ENCODE results near the gene PCSK4. TPM values are rescaled to one million over a fixed set of nuclear protein-coding genes. Genes with fewer than 3 reads are reported as not detected.

PCSK4 gene
- total RNA-seq, 1 donor from 2014 or later = 3.2 TPM

- Mint-ChIP-seq H3K9me3 (ENCODE audit: unreplicated experiment) (no peaks in the 10 kb centered on the region), H3K36me3 (ENCODE audit: unreplicated experiment) (no peaks in the 10 kb centered on the region), H3K27ac (ENCODE audit: unreplicated experiment) (no peak overlapping the region), H3K4me3 (ENCODE audit: unreplicated experiment) (no peak overlapping the region), H3K27me3 (ENCODE audit: unreplicated experiment) (peaks cover 15% of the 10 kb centered on the region), H3K4me1 (ENCODE audit: unreplicated experiment) (peaks cover 2% of the 10 kb centered on the region)
- no peak for DNase-seq (ENCODE audit: extremely low spot score, unreplicated experiment)
- TF ChIP-seq, protein P1, sequence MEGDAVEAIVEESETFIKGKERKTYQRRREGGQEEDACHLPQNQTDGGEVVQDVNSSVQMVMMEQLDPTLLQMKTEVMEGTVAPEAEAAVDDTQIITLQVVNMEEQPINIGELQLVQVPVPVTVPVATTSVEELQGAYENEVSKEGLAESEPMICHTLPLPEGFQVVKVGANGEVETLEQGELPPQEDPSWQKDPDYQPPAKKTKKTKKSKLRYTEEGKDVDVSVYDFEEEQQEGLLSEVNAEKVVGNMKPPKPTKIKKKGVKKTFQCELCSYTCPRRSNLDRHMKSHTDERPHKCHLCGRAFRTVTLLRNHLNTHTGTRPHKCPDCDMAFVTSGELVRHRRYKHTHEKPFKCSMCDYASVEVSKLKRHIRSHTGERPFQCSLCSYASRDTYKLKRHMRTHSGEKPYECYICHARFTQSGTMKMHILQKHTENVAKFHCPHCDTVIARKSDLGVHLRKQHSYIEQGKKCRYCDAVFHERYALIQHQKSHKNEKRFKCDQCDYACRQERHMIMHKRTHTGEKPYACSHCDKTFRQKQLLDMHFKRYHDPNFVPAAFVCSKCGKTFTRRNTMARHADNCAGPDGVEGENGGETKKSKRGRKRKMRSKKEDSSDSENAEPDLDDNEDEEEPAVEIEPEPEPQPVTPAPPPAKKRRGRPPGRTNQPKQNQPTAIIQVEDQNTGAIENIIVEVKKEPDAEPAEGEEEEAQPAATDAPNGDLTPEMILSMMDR (IDR thresholded peaks at IDR 0.05) = no peak
Measured at GRCh38 chr19:1456121-1456900, 33.8 kb downstream of the PCSK4 start.

DNA sequence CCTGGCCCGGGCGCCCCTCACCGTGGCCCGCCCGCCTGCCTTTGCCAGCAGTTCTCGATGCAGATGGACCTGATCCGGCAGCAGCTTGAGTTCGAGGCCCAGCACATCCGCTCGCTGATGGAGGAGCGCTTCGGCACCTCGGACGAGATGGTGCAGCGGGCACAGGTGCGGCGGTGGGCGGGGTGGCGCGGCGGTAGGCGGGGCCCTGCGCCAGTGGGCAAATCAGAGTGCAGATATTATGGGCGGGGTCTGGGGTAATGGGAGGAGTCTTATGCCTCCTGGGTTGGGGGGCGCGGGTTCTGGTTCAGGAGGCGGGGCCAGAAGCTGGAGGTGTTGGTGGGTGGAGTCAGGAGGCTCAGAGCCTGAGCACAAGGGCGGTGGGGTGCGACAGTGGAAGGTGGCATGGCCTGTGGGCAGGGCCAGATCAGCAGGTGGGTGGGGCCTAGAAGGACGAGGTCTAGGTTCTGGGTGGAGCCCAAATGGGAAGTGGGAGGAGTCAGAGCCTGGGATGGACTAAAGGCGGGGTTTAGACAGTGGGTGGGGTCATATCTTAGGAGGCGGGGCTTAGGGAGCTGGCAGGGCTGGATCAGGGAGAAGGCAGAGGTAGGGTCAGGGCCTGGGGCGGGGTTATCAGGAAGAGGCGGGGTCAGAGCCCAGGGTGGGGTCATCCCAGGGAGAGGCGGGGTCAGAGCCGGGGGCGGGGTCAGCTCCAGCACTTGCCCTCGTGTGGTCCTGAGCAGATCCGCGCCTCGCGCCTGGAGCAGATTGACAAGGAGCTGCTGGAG, 34.6 kb downstream of the PCSK4 start:
- TF ChIP-seq, protein P1 (IDR thresholded peaks at IDR 0.05) = no peak
- H3K4me1 Mint-ChIP-seq (ENCODE audit: unreplicated experiment) = peaks cover 2% of the 10 kb centered on the region
- H3K27me3 Mint-ChIP-seq (ENCODE audit: unreplicated experiment) = peaks cover 23% of the 10 kb centered on the region
- no peak overlapping the region for H3K27ac Mint-ChIP-seq (ENCODE audit: unreplicated experiment)
- no peak for DNase-seq (ENCODE audit: extremely low spot score, unreplicated experiment)
- no peaks in the 10 kb centered on the region for H3K9me3 Mint-ChIP-seq (ENCODE audit: unreplicated experiment)
- H3K36me3 Mint-ChIP-seq (ENCODE audit: unreplicated experiment) = no peaks in the 10 kb centered on the region
- H3K4me3 Mint-ChIP-seq (ENCODE audit: unreplicated experiment) = no peak overlapping the region

DNA sequence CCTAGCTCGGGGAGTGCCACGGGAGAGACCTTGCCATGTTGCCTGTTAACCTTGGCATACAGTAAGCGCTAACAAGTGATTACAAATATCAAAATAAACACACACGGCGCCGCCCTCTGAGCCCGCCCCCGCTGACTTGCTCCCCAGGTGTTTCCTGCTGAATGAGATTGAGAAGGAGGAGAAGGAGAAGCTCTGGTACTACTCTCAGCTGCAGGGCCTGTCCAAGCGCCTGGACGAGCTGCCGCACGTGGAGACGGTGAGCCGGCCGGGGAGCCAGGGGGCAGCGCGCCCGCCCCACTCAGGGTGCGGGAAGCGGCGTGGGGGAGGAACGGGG, 35.2 kb downstream of the PCSK4 start:
- no peak overlapping the region for H3K27ac Mint-ChIP-seq (ENCODE audit: unreplicated experiment)

DNA sequence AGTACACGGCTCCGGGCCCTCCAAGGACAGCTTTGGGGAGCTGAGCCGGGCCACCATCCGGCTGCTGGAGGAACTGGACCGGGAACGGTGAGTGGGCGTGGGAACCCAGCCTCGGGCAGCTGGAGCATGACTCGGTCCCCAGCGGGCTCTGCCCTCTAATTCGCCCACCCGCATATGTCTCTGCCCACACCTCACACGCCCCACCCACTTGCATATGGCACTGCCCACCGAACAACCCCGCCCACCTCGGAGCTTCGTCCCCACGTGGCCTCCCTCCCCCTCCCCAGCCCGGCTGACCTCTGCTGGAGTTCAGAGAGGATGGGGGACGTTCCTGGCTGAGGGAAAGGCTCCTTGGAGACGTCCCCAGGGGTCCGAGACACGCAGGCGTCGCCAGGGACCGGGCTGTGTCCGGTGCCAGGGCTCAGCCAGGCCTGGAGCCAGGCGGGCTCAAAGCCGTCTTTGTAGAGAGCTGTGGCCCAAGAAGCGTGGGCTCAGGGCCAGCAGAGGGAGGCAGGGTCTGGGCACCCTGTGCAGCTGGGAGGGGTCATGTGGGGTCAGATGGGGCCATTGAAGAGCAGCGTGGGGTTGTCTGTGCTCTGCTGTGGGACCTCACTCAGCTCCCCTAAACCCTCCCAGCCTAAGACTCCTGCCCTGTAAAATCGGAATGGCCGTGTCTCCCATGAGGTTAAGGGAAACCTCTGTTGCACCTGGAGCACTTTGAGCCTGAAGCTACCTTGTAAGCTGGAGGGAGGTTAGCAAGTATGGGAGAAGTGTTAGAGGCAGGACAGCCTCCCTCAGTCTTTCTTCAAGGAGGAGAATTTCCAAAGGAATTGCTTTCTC, 36.4 kb downstream of the PCSK4 start:
- peaks cover 9% of the 10 kb centered on the region for H3K4me1 Mint-ChIP-seq (ENCODE audit: unreplicated experiment)
- TF ChIP-seq, protein P1 (IDR thresholded peaks at IDR 0.05) = no peak
- no peak overlapping the region for H3K4me3 Mint-ChIP-seq (ENCODE audit: unreplicated experiment)
- peaks cover 33% of the 10 kb centered on the region for H3K27me3 Mint-ChIP-seq (ENCODE audit: unreplicated experiment)
- H3K27ac Mint-ChIP-seq (ENCODE audit: unreplicated experiment) = no peak overlapping the region
- no peaks in the 10 kb centered on the region for H3K9me3 Mint-ChIP-seq (ENCODE audit: unreplicated experiment)
- no peaks in the 10 kb centered on the region for H3K36me3 Mint-ChIP-seq (ENCODE audit: unreplicated experiment)
- no peak for DNase-seq (ENCODE audit: extremely low spot score, unreplicated experiment)

More for the DNA sequence above, 35.2 kb downstream of the PCSK4 start:
- H3K4me3 Mint-ChIP-seq (ENCODE audit: unreplicated experiment) = no peak overlapping the region
- H3K9me3 Mint-ChIP-seq (ENCODE audit: unreplicated experiment) = no peaks in the 10 kb centered on the region
- no peaks in the 10 kb centered on the region for H3K36me3 Mint-ChIP-seq (ENCODE audit: unreplicated experiment)
- TF ChIP-seq, protein P1 (IDR thresholded peaks at IDR 0.05) = no peak
- H3K4me1 Mint-ChIP-seq (ENCODE audit: unreplicated experiment) = peaks cover 5% of the 10 kb centered on the region
- H3K27me3 Mint-ChIP-seq (ENCODE audit: unreplicated experiment) = peaks cover 26% of the 10 kb centered on the region
- no peak for DNase-seq (ENCODE audit: extremely low spot score, unreplicated experiment)
